ENCODE measurements around the gene FBXW11. TPM values are rescaled to one million over a fixed set of nuclear protein-coding genes. Genes with fewer than 3 reads are reported as not detected.

Gene FBXW11
- total and polyA plus RNA-seq, 2 of the 8 experiments (the other 6 are each of a cell fraction or from before 2014, with no cell fraction given), result 45.0 to 75.6 TPM

DNA sequence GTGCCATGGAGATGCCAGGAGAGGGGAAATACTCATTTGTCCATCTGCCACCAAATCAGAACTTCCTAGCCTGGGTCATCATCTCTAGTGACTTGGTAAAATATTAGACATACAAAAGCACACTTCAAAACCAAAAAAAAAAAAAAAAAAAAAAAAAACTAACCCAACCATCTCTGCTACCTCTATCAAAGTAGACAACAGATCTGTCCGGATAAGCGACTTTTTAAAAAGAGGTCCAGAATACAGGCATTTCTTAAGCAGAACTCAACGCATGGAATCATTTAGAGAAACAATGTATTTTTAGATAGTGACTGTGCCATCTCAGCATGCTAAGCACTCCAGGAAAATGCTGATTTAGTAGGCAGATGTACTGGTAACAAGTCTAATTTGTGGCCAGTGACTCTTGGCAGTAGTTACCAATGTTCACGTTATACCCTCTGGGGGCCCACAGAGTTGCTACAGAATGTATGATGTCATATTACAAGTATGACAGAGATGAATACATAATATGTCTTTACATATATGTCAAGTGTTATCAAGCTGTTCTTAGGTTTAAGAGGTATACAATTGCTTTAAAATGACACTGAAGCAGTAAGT is 113.0 kb downstream of the FBXW11 start (continued):
- TF ChIP-seq KDM4A (IDR thresholded peaks at IDR 0.05; ENCODE audit: low read depth, low read length, severe bottlenecking) (no peak), RBBP5 (IDR thresholded peaks at IDR 0.05; ENCODE audit: borderline replicate concordance, low read depth, low read length) (no peak), KDM1A (IDR thresholded peaks at IDR 0.05; ENCODE audit: borderline replicate concordance, low read length) (no peak), SIX5 (IDR thresholded peaks at IDR 0.05; ENCODE audit: low read depth, low read length) (no peak)
- TF ChIP-seq, protein P1, sequence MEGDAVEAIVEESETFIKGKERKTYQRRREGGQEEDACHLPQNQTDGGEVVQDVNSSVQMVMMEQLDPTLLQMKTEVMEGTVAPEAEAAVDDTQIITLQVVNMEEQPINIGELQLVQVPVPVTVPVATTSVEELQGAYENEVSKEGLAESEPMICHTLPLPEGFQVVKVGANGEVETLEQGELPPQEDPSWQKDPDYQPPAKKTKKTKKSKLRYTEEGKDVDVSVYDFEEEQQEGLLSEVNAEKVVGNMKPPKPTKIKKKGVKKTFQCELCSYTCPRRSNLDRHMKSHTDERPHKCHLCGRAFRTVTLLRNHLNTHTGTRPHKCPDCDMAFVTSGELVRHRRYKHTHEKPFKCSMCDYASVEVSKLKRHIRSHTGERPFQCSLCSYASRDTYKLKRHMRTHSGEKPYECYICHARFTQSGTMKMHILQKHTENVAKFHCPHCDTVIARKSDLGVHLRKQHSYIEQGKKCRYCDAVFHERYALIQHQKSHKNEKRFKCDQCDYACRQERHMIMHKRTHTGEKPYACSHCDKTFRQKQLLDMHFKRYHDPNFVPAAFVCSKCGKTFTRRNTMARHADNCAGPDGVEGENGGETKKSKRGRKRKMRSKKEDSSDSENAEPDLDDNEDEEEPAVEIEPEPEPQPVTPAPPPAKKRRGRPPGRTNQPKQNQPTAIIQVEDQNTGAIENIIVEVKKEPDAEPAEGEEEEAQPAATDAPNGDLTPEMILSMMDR (IDR thresholded peaks at IDR 0.05; ENCODE audit: control extremely low read depth in 1 of 3, insufficient read depth in 1 of 3, low read depth in 1 of 3, low read length in 3 of 3), result no peak

Data from H1 (cell line).